Urinary bladder (tissue), 4 donors: ENCODE data around the gene FASN. TPM values are rescaled to one million over a fixed set of nuclear protein-coding genes. Genes with fewer than 3 reads are reported as not detected.

Experiments used
- DNase-seq: peaks from one replicate; pipeline ENCODE4 v3.0.0-alpha.2; 2015; ENCODE audit errors: extremely low spot score
- H3K27ac ChIP-seq: one replicate; pipeline ENCODE4 v1.5.1; 2013; ENCODE audit warnings: low read depth, mild to moderate bottlenecking, moderate library complexity
- H3K36me3 ChIP-seq: one replicate; pipeline ENCODE4 v1.6.1; 2013; ENCODE audit warnings: mild to moderate bottlenecking, moderate library complexity; ENCODE audit not compliant: insufficient read depth
- H3K4me1 ChIP-seq: one replicate; pipeline ENCODE4 v1.6.1; 2013; ENCODE audit warnings: mild to moderate bottlenecking, moderate library complexity; ENCODE audit not compliant: insufficient read depth
- H3K4me3 ChIP-seq: one replicate; pipeline ENCODE4 v1.5.1; 2013; ENCODE audit warnings: low read depth, low read length
- WGBS: extraction: QIAGEN DNeasy Blood & Tissue Kit; methylation state at CpG from one replicate; pipeline ENCODE4 v1.1.7; 2013; 5-methylcytosine and 5-hydroxymethylcytosine counted together
- polyA plus RNA-seq: library from polyadenylated mRNA; stranded (reverse); fragments of 200-250 nt; gene quantifications from one replicate; pipeline ENCODE4 v1.2.3, GENCODE V29; 2013
- total RNA-seq: library from RNA; depleted of rRNA; stranded (reverse); fragments of >200 nt; gene quantifications from one replicate; pipeline ENCODE4 v1.2.3, GENCODE V29; 2014
- donor health status: healthy with polysubstance abuse.
- donor health status: healthy.

The FASN gene
- total and polyA plus RNA-seq, 2 donors = 24.1 to 116 TPM

DNA sequence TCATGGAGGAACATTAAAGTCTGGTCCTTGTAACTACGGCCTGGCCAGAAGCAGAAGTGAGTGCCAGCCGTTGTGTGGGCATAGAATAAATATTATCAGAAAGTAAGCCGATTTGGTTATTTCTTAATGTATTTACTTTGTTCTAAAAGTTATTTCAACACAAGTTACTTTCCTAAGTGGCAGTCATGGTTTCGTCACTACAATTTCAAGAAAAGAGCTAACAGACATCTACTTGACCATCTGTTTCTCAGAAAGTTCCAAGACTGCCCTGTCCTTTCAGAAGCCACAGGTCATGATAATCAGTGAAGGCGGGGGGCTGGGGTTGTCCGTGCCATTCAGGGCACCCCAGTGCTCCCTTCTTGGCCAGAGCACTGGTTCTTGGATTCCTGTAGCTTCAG, 14.9 kb upstream of the FASN start:
- Histone ChIP-seq H3K4me1 (no peaks in the 10 kb centered on the region), H3K36me3 (no peaks in the 10 kb centered on the region), H3K27ac (no peak overlapping the region), H3K4me3 (no peak overlapping the region)
- 91% methylated on average over 6 of the region's 6 CpGs for WGBS
- no peak for DNase-seq

DNA sequence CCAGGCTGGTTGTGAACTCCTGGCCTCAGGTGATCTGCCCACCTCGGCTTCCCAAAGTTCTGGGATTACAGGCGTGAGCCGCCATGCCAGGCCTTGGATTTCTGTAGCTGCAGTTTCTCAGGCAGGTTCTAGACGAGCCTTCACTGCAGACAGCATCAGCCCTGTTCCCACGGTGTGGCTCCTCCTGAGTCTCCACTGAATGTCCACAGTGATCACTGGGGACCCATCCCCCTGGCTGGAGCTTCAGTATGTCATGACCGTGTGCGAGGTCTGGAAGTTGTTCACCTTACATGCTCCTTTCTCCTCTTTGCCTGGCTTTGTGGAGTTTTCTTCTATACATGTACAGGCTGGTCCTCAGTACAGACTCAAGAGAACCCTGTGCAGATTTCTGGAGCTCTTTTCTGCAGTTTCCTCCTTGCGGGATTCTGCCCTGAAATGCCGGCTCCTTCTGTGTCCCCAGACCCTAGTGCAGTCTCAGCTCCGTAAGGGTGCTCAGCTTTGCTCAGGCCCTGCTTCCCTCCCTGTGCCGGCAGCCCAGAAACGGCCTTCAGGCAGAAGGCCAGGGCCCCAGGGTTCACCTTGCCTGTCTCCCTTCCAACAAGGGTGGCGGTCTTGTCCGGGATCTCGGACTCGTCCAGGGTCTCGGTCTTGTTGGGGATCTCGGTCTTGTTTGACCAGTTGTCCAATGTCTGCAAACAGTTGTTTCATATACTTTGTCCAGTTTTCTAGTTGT, 14.3 kb upstream of the FASN start:
- H3K36me3 ChIP-seq = no peaks in the 10 kb centered on the region
- H3K4me3 ChIP-seq = no peak overlapping the region
- no peak for DNase-seq
- WGBS = 92% methylated on average over 18 of the region's 18 CpGs
- no peak overlapping the region for H3K27ac ChIP-seq
- H3K4me1 ChIP-seq = no peaks in the 10 kb centered on the region

DNA sequence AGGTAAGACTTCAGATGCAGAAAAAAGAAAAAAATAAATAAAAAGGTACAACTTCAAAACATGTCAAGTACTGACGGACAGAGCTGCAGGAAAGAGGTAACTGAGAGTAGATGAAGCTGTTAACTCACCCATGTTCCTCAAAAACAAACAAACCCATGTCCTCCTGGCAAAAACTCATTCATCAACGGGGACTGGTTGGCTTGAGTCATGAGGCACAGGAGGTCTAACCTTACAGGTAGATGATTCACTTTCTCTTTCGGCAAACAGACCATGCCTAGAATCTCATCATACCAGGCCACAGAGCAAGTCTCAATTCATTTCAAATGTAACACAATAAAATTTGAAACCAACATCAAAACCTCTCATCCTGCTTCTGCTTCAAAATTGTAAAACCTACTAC, 12.3 kb upstream of the FASN start:
- Histone ChIP-seq H3K27ac (no peak overlapping the region), H3K4me3 (no peak overlapping the region), H3K36me3 (no peaks in the 10 kb centered on the region), H3K4me1 (no peaks in the 10 kb centered on the region)
- 82% methylated on average over 3 of the region's 3 CpGs for WGBS
- peak; percentile 46 for DNase-seq

DNA sequence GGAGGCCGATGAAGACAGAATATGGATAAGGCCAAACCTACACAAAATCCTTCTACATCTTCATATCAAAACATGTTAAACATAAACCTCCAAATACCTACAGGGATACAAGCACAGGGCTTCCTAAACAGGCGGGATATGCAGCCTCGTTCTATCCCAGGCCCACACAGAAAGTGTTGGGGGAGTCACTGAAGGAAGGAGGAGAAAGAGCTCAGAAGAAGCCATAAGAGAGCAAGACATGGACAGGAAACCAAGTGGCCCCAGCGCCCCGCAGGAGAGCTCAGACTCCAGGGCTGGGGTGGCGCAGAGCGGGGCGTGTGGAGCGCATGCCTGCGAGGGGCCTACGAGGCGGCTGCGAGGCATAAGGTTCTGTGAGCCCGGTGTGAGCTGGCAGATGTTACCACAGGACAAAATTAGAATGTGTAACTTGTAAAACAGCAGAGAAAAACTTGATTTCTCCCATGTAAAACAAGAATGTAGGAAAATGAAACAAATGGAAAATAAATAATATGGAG, 11.0 kb upstream of the FASN start:
- Histone ChIP-seq H3K4me3 (no peak overlapping the region), H3K4me1 (no peaks in the 10 kb centered on the region), H3K27ac (no peak overlapping the region), H3K36me3 (no peaks in the 10 kb centered on the region)
- 84% methylated on average over 14 of the region's 14 CpGs for WGBS
- DNase-seq = no peak

DNA sequence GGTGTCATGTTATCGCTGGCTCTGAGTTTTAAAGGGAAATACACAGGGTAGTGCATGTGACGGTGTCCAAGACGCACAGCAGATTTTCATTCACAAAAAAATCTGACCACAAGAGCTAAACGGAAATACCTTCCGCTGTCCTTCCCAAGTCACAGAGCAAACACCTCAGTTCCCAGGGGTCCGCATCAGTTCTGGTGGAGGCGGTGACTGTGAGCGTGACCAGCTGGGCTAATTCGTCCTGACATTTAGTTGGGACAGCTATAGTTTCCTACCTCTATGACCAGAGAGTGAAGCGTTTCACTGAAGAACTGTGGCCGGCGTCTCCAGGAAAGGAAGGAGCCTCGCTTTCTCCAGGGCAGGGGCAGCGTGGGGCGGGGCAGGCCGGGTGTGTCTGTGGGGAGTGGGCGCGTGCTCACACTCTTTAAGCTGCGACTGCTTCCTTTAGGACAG, 10.5 kb upstream of the FASN start:
- no peak for DNase-seq
- 70% methylated on average over 19 of the region's 19 CpGs for WGBS
- Histone ChIP-seq H3K4me1 (no peaks in the 10 kb centered on the region), H3K4me3 (no peak overlapping the region), H3K27ac (no peak overlapping the region), H3K36me3 (no peaks in the 10 kb centered on the region)

DNA sequence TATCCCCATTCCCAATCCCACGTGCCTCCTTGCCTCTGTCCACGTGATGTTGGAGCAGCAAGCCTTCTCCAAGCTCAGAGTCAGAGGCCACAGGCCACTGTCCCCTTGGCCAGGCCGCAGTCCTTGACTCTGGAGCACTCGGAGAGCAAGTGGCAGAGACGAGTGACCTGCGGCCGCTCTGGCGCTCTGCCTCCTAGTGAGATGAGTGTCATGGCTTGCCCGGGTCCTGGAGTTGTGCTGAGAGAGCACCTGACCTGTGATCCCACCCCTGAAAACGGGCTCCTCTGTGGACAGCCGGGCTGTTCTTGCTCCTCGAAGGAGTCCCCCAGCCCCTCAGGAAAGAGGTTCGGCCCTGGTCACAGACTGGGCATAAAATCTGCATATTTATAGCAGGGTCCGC, 10.0 kb upstream of the FASN start:
- H3K4me3 ChIP-seq = no peak overlapping the region
- H3K4me1 ChIP-seq = no peaks in the 10 kb centered on the region
- no peak overlapping the region for H3K27ac ChIP-seq
- DNase-seq = no peak
- WGBS = 73% methylated on average over 14 of the region's 14 CpGs
- H3K36me3 ChIP-seq = no peaks in the 10 kb centered on the region

DNA sequence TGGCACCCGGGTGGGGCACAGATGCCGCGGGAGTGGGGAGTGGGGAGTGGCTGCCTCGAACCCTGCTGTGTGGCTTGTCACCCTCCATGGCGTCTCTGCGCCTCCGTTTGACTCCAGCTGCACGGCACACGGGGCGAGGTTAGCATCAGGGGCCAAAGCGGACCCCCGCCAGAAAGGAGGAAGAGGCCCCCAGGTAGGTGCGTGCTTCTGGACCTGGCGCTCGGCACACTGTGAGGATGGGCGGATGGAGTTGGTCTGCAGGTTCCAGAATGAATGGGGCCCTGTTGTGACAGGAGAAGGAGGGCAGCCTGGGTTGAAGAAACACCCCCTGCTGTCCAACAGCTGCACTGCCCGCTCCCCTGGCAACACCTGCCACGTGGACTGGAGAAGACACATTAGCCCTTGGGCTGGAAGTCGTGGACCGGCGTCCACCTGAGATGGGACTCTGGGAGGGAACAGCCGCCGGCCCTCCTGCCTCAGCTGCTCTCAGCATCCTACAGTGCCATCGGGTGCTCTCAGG, 9.4 kb upstream of the FASN start:
- WGBS = 85% methylated on average over 24 of the region's 24 CpGs
- H3K36me3 ChIP-seq = no peaks in the 10 kb centered on the region
- no peak overlapping the region for H3K27ac ChIP-seq
- no peak for DNase-seq
- no peaks in the 10 kb centered on the region for H3K4me1 ChIP-seq
- H3K4me3 ChIP-seq = no peak overlapping the region

DNA sequence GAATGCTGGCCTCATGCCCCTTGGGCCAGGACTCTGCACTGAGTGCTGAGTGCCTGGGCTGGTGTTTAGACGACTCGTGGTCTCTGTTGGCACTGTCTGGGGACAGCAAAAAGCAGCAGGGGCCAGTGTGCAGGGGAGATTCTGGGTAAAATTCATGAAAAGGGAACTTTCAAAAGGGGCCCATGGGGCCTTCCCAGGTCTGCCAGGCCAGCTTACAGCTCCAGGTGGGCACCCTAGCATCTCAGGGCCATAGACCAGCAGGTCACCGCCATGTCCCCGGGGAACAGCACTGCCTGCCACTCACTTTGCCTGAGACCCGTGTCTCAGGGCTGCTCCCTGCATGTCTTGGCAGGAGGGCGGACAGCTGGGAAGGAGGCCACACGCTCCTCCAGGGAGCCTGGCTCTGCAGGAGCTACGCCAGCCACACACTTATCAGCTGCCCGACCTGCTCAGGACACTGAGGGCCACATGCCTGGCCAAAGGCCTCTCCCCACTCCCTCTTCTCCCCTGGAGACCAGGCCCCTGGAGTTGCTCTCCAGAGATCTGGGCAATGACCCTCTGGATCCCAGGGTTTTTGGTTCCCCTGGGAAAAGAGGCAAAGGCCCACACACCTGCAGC, 8.8 kb upstream of the FASN start:
- H3K36me3 ChIP-seq = no peaks in the 10 kb centered on the region
- H3K4me3 ChIP-seq = no peak overlapping the region
- 47% methylated on average over 9 of the region's 9 CpGs for WGBS
- H3K27ac ChIP-seq = peak overlapping the region; percentile 55
- H3K4me1 ChIP-seq = no peaks in the 10 kb centered on the region
- DNase-seq = no peak

DNA sequence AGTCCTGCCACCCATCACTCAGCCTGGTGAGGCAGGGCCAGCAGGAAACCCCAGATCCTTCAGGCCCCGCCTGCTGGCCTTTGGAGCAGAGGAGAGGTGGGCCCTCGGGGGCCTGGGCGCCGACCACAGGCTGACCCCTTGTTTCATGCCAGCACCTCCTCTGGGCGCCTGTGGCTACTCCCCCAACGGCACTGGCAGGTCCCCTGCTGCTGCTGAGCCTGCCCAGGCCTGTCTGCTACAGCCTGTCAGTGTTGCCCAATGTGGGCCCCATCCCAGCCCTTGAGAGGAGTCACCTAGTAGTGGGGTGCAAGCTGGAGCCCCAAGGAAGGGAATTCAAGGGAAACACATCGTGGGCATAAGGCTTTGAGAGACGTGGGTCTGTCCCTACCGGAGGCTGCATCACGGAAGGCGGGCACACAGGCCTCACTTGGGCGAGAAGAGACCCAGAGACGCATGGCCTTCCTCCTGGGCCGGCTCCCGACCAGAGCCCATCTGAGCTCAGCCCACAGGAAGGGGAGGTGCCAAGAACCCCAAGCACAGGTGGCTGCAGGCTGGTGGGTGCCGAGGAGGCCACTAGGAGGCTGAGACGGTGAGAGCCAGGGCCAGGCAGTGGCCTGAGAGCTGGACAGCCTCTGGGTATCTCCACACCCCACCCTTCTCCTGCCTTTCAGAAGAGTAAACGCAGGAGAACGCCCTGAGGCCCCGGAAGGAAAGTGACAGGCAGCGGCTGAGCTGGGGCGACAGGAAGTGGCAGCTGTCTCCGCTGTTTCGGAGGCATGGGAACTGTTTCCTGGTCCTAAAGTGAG, 8.0 kb upstream of the FASN start:
- Histone ChIP-seq H3K4me3 (no peak overlapping the region), H3K36me3 (no peaks in the 10 kb centered on the region), H3K4me1 (no peaks in the 10 kb centered on the region), H3K27ac (peak overlapping the region; percentile 55)
- 38% methylated on average over 24 of the region's 24 CpGs for WGBS
- DNase-seq = peak; percentile 41

DNA sequence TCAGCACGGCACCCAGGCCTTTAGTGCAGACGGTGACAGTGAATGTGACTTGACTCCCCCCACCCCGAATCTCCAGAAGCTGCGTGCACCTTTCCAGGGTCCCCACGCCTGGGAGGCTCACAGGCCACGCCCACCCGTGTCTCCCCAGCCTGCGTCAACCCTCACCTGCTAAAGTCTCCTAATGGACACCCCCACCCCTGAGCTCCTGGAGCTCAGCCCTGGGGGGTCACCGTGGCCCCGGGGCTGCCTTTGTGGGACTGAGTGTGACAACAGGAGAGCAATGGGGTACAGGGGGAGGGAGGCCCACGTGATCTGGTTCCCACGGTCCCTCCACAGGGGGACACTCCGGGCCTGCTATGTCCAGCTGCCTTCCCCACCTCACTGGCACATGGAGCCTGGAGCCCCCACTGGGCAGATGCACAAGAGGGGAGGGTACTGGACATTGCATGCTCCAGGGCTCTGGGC, 7.4 kb upstream of the FASN start:
- Histone ChIP-seq H3K4me1 (no peaks in the 10 kb centered on the region), H3K4me3 (no peak overlapping the region), H3K27ac (peak overlapping the region; percentile 55), H3K36me3 (no peaks in the 10 kb centered on the region)
- DNase-seq = no peak
- 83% methylated on average over 13 of the region's 13 CpGs for WGBS

DNA sequence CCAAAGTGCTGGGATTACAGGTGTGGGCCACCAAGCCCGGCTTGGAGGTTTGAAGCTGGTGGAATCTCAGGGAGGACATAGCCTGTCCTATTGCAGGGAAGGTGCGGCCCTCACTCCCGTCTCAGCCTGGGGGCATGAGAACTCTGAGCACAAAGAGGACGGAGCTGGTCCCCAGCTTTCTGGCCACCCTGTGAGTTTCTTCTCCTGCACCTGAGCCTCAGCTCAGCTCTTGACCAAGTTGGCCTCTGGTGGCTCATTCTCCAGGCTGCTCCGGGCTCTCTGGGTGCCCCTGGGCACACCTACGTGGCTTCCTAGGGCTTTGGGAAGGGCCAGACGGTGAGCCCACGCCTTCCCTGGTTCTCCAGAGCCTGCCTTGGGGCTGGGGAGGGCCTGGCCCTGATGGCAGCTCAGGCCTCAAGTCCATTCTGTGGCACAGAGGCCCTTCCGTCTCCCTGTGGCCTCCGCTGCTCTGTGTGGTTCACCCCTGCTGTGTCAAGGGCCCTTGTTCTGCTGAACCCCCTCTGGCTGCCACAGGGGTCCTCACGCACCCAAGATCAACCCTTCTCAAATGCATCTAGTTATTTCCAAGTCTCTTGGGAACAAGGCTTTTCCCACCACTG, 6.9 kb upstream of the FASN start:
- WGBS = 91% methylated on average over 11 of the region's 11 CpGs
- H3K4me1 ChIP-seq = no peaks in the 10 kb centered on the region
- no peak for DNase-seq
- no peaks in the 10 kb centered on the region for H3K36me3 ChIP-seq
- no peak overlapping the region for H3K4me3 ChIP-seq
- H3K27ac ChIP-seq = peak overlapping the region; percentile 49

DNA sequence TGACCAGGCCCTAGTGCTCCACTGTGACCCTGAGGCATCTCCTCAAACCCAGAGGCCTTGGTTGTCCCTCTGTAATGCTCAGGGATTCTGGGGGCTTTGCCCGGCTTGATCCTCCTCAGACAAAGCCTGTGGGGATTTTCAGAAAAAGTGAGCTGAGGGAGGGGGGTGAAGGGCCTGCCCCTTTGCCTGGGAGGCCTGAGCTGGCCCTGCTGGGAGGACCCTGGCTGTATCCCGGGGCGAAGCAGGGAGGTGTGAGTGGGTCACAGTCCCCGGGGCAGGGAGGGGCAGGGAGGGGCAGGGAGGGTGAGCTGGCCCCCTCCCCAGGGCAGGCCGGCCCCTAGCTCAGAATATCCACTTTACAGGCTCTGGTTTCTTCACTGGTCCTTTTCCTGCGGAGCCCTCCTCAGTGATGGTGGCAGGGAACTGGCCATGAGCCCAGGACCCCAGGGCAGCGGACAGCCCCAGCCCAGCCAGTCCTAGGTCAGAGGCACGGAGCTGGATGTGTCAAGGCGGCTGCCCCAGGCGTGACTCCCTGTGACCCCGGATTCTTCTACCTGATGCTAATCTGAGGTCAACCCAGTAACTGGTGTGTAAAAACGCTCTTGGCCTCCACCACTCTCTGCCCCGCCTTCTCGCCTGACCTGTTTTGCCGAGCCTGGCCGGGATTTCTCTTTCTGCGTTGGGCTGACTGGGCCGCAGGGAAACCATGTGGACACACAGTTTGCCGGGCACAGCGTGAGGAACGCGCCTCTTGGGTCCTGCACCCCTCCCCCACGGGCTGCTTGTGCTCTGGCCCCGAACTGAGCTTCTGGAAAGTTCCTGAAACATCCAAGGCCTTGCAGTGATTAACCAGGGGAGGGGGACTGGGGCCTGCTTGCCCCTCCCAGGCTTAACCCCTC, 5.8 kb upstream of the FASN start:
- Histone ChIP-seq H3K4me1 (no peaks in the 10 kb centered on the region), H3K4me3 (no peak overlapping the region), H3K27ac (peak overlapping the region; percentile 88), H3K36me3 (no peaks in the 10 kb centered on the region)
- 26% methylated on average over 24 of the region's 24 CpGs for WGBS
- DNase-seq = no peak
